K562 (cell line): ENCODE results near the gene NR1D2. TPM values are rescaled to one million over a fixed set of nuclear protein-coding genes. Genes with fewer than 3 reads are reported as not detected.
A peak's percentile ranks its signal among the peaks of the same experiment; 100 is the strongest.

Source experiments
- BHLHE40 ChIP-seq: IDR thresholded peaks from 2 replicates; pipeline ENCODE4 v1.6.1; 2011; ENCODE audit warnings: low read length, improper control_type of control experiment
- CHD4 ChIP-seq: fragments of 200-600 bp; sonication (generic); IDR thresholded peaks from 3 replicates; pipeline ENCODE4 v1.6.1; 2012; ENCODE audit warnings: low read depth, mild to moderate bottlenecking, mixed read lengths, low read length, inconsistent platforms; ENCODE audit not compliant: insufficient read depth, insufficient replicate concordance, poor library complexity, severe bottlenecking
- CLOCK ChIP-seq: fragments of 250-450 bp; sonication (Bioruptor Pico); IDR thresholded peaks from 2 replicates; pipeline ENCODE4 v1.4.0; 2020; ENCODE audit warnings: mild to moderate bottlenecking, moderate library complexity, borderline replicate concordance
- CREM ChIP-seq: IDR thresholded peaks from 2 replicates; pipeline ENCODE4 v1.6.1; 2014; ENCODE audit warnings: antibody characterized with exemption, low read depth
- EHMT2 ChIP-seq: fragments of 450-650 bp; IDR thresholded peaks from 2 replicates; pipeline ENCODE4 v1.6.1; 2018; ENCODE audit warnings: antibody characterized with exemption
- FOXJ3 ChIP-seq: sonication (generic); formaldehyde crosslinking; IDR thresholded peaks from 2 replicates; pipeline ENCODE4 v1.4.0; 2020; ENCODE audit warnings: mild to moderate bottlenecking, missing genetic modification reagents
- HDGF ChIP-seq: fragments of 450-650 bp; IDR thresholded peaks from 2 replicates; pipeline ENCODE4 v1.6.1; 2016
- IFI16 ChIP-seq: fragments of 250-450 bp; sonication (Bioruptor Pico); IDR thresholded peaks from 2 replicates; pipeline ENCODE4 v2.1.2; 2022; ENCODE audit warnings: mild to moderate bottlenecking, inconsistent platforms
- MYNN ChIP-seq, 2 experiments: sonication (generic); formaldehyde crosslinking in 1 of 2; IDR thresholded peaks; 2 replicates each; pipeline versions ENCODE4 v1.5.0 to v1.6.1; 2016 to 2020; ENCODE audit warnings: antibody characterized with exemption in 1 of 2, missing genetic modification reagents in 1 of 2
- PURB ChIP-seq: sonication (generic); formaldehyde crosslinking; IDR thresholded peaks from 2 replicates; pipeline ENCODE4 v1.9.0; 2021; ENCODE audit warnings: low read depth, mild to moderate bottlenecking, missing genetic modification reagents
- SNRNP70 ChIP-seq: fragments of 200-400 bp; formaldehyde crosslinking; optimal IDR thresholded peaks from 2 replicates; pipeline ENCODE3; 2017; ENCODE audit warnings: low read depth, low read length
- ZNF318 ChIP-seq, 2 experiments: fragments of 450-650 bp; IDR thresholded peaks; 2 replicates each; pipeline ENCODE4 v1.6.1; 2016; ENCODE audit warnings: mild to moderate bottlenecking in 2 of 2, borderline replicate concordance in 1 of 2, low read depth in 1 of 2, moderate library complexity in 1 of 2
- ZNF717 ChIP-seq: fragments of 250-450 bp; sonication (Bioruptor Pico); IDR thresholded peaks from 2 replicates; pipeline ENCODE4 v1.5.0; 2021
- polyA plus RNA-seq, 8 experiments: library from polyadenylated mRNA; depleted of rRNA in 4 of 8; stranded (reverse) in 5 of 8; unstranded in 3 of 8; fragments of >200 nt; fragmentation: Nextera tagmentation in 2 of 8; fragmentation: Illumina TruSeq in 1 of 8; extraction: Ambion mirVana in 2 of 8; extraction: Trizol in 1 of 8; gene quantifications; 2 replicates each; pipeline versions ENCODE4 v1.2.1 to v1.2.3, GENCODE V29; 2011 to 2014; ENCODE audit warnings: inconsistent platforms in 1 of 8, missing spikeins in 1 of 8
- total RNA-seq, 7 experiments: library from RNA; depleted of rRNA in 6 of 7; stranded (reverse); fragments of >200 nt in 6 of 7; fragmentation: Illumina TruSeq in 2 of 7; extraction: Trizol in 2 of 7; gene quantifications; 2 replicates each; pipeline versions ENCODE4 v1.2.1 to v1.2.3, GENCODE V29; 2011 to 2021; ENCODE audit warnings: low replicate concordance in 1 of 7
- TF ChIP-seq, protein P1 (sequence below): fragments of 450-650 bp; IDR thresholded peaks from 2 replicates; pipeline ENCODE4 v1.6.1; 2016; ENCODE audit warnings: mild to moderate bottlenecking

NR1D2 gene
- total and polyA plus RNA-seq, 9 of the 15 experiments (the other 6 are each of a cell fraction or from before 2014, with no cell fraction given), result 1.2 to 5.5 (median 2.9) TPM

DNA sequence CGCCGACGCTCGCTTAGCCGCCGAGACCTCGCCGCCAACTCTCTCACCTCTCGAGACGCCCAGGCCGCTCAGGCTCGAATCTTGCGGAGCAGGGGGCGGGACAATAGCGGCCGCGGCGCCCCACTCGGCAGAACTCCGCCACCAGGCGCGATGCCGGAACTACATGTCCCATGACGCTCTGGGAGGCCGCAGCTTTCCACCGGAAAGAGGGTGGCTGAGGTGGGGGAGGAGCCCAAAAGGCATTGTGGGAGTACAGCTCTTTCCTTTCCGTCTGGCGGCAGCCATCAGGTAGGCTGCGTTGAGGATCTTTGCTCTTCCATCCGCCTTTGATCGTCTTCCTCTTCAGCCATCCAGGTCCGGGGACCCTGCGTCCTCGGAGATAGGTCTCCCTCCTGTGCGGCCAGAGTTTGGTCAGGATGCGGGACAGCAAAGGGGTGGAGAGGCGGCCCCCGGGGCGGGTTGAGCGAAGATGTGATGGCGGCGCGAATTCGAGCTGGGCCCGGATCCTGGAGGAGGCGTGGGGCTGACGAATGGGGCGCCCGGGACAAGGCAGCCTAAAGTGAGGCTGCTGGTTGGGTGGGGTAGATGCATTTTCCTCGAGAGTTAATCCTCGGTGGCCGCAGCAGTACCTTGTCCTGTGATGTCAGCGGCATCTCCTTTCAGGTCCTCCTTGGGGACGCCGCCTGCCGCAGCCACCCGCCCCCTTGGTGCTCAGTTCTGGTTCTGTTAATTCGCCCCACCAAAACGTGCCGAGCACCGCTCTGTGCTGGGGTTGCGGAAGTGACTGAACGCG lies 28.0 kb upstream of the NR1D2 start, which contains the start of the genes NKIRAS1 and RPL15 (continued):
- no peak for TF ChIP-seq CLOCK (CRISPR knock-in tag)
- TF ChIP-seq ZNF318 (IDR thresholded peaks at IDR 0.05; ENCODE audit: borderline replicate concordance in 1 of 2, low read depth in 1 of 2), result peak in 1 of 2 experiments; percentile 90; a peak in 2 of 4 replicates
- TF ChIP-seq IFI16 (CRISPR knock-in tag), result no peak
- TF ChIP-seq BHLHE40, result peak; percentile 88
- no peak for TF ChIP-seq CHD4
- no peak for TF ChIP-seq EHMT2
- TF ChIP-seq PURB, result no peak
- TF ChIP-seq FOXJ3 (CRISPR knock-in tag), result no peak
- TF ChIP-seq HDGF, result no peak
- no peak for TF ChIP-seq ZNF717 (CRISPR knock-in tag)
- peak; percentile 51 for TF ChIP-seq MYNN (IDR thresholded peaks at IDR 0.05)
- no peak for TF ChIP-seq MYNN (CRISPR knock-in tag; IDR thresholded peaks at IDR 0.05)
- peak; percentile 92 for TF ChIP-seq CREM
- no peak for TF ChIP-seq SNRNP70
- TF ChIP-seq, protein P1, sequence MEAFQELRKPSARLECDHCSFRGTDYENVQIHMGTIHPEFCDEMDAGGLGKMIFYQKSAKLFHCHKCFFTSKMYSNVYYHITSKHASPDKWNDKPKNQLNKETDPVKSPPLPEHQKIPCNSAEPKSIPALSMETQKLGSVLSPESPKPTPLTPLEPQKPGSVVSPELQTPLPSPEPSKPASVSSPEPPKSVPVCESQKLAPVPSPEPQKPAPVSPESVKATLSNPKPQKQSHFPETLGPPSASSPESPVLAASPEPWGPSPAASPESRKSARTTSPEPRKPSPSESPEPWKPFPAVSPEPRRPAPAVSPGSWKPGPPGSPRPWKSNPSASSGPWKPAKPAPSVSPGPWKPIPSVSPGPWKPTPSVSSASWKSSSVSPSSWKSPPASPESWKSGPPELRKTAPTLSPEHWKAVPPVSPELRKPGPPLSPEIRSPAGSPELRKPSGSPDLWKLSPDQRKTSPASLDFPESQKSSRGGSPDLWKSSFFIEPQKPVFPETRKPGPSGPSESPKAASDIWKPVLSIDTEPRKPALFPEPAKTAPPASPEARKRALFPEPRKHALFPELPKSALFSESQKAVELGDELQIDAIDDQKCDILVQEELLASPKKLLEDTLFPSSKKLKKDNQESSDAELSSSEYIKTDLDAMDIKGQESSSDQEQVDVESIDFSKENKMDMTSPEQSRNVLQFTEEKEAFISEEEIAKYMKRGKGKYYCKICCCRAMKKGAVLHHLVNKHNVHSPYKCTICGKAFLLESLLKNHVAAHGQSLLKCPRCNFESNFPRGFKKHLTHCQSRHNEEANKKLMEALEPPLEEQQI, result peak; percentile 95
